Panc1 (cell line): ENCODE data around the gene CYP3A5. TPM values are rescaled to one million over a fixed set of nuclear protein-coding genes. Genes with fewer than 3 reads are reported as not detected.

Experiments
- ATAC-seq: fragments of 200-7000 bp; cut with Tn5 transposase; 2 replicates; pipeline ENCODE4 v1.9.1; 2020; ENCODE audit warnings: mild to moderate bottlenecking, moderate library complexity
- BruUV-seq: library from RNA; stranded (reverse); fragments of 400-500 nt; replicated peaks from 2 replicates; lab custom pipeline; 2021; lab: Mats Ljungman, UMichigan
- CTCF ChIA-PET: fragments of 300-600 bp; sonication (Branson Sonifier 250); formaldehyde crosslinking; loops from one replicate; lab custom pipeline; 2022; ENCODE audit warnings: antibody characterized with exemption; lab: Charles Lee
- POLR2A ChIA-PET: fragments of 300-600 bp; sonication (Branson Sonifier 250); formaldehyde crosslinking; loops from one replicate; lab custom pipeline; 2022; ENCODE audit warnings: antibody characterized with exemption; lab: Charles Lee
- DNase-seq: peaks from one replicate; pipeline ENCODE4 v3.0.0-alpha.2; 2010; ENCODE audit warnings: low read depth, low spot score
- H3K27ac ChIP-seq: 2 replicates; pipeline ENCODE4 v1.5.1; 2011; ENCODE audit warnings: mild to moderate bottlenecking, low read length, inconsistent platforms
- H3K27me3 ChIP-seq: fragments of 200-500 bp; sonication (Bioruptor generic); 2 replicates; pipeline ENCODE4 v1.6.0; 2014; ENCODE audit warnings: low read length, inconsistent platforms; ENCODE audit not compliant: control insufficient read depth, insufficient read depth
- H3K36me3 ChIP-seq: fragments of 200-500 bp; sonication (Bioruptor generic); 2 replicates; pipeline ENCODE4 v1.5.1; 2014; ENCODE audit warnings: inconsistent platforms, mild to moderate bottlenecking, low read length, moderate library complexity; ENCODE audit not compliant: control insufficient read depth, insufficient read depth
- H3K4me1 ChIP-seq: 2 replicates; pipeline ENCODE4 v1.5.1; 2011; ENCODE audit warnings: inconsistent platforms, mild to moderate bottlenecking, low read length, moderate library complexity; ENCODE audit not compliant: control insufficient read depth, insufficient read depth
- H3K4me3 ChIP-seq, 2 experiments: 2 replicates each; pipeline ENCODE4 v1.5.1; 2011 to 2012; ENCODE audit warnings: low read depth in 2 of 2, low read length in 2 of 2, mild to moderate bottlenecking in 2 of 2, inconsistent platforms in 1 of 2, moderate library complexity in 1 of 2
- H3K9me3 ChIP-seq: fragments of 200-500 bp; sonication (Bioruptor generic); 2 replicates; pipeline ENCODE4 v1.5.1; 2014; ENCODE audit warnings: low read depth, mild to moderate bottlenecking, inconsistent platforms, low read length, moderate library complexity; ENCODE audit not compliant: control insufficient read depth, insufficient read depth
- POLR2AphosphoS5 ChIP-seq: IDR thresholded peaks from 2 replicates; pipeline ENCODE4 v1.6.1; 2012; ENCODE audit warnings: mild to moderate bottlenecking, low read depth, low read length, moderate library complexity
- SIN3A ChIP-seq: IDR thresholded peaks from 2 replicates; pipeline ENCODE4 v1.6.1; 2012; ENCODE audit warnings: low read depth, mild to moderate bottlenecking, low read length, moderate library complexity, borderline replicate concordance; ENCODE audit not compliant: insufficient read depth
- TCF7L2 ChIP-seq: IDR thresholded peaks from 2 replicates; pipeline ENCODE4 v1.6.1; 2011; ENCODE audit warnings: mild to moderate bottlenecking, low read depth, low read length, inconsistent platforms
- in situ Hi-C: cut with HindIII; loops from 2 replicates; pipeline ENCODE4 v1.10.0; 2016; ENCODE audit warnings: low sequenced_read_pairs, low pct_unique_long_range_greater_than_20kb
- intact Hi-C: fragments of 100-400 bp; cut with micrococcal nuclease; formaldehyde crosslinking; loops from one replicate; pipeline ENCODE4 v1.10.0; 2022; ENCODE audit not compliant: unreplicated experiment
- total RNA-seq: library from RNA; stranded (reverse); gene quantifications from one replicate; pipeline ENCODE4 v1.2.1, GENCODE V29; 2021; ENCODE audit not compliant: unreplicated experiment
- TF ChIP-seq, protein P1 (sequence below): fragments of 450-650 bp; IDR thresholded peaks from 2 replicates; pipeline ENCODE4 v1.5.1; 2017; ENCODE audit warnings: mild to moderate bottlenecking
- TF ChIP-seq, protein P2 (sequence below), 2 experiments: IDR thresholded peaks; 2 replicates each; pipeline ENCODE4 v1.6.1; 2011 to 2012; ENCODE audit warnings: low read depth in 2 of 2, control low read depth in 1 of 2, low read length in 1 of 2, mild to moderate bottlenecking in 1 of 2, moderate library complexity in 1 of 2; ENCODE audit not compliant: insufficient read depth in 1 of 2

CYP3A5 gene
- total RNA-seq, 1 experiment from 2014 or later = 0.31 TPM

DNA sequence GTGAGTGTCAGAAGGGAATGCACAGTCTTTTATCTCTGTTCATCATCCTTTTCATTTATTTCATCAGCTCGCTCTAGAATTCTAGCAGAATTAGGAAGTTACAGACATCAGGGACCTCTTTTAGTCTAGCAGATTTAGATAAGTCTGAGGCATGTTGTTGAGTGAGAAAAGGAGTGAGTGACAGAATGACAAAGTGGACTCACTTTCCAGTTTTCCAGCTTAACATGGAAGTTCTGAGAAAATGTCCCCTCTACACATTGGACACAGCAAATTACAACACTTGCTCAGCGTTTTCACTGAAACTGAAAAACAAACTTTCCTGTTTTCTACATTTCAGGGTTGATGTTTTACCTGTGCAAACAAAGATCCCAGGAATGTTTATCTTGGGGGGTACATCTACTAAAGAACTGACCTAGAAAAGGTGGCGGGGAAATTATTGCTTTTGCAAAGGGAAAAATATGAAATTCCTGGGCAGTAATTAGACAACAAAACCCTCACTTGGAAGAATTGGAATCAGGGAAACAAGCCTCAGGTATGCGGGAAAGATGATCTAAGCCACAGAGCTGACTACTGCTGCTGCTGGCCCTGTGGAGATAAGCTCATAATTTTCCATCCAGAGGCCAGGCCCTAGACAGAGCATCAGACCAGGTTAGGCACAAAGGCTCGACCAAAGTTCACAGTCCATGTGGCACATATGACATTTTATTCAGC is 14.6 kb upstream of the CYP3A5 start:
- CTCF ChIA-PET = no interaction called here

DNA sequence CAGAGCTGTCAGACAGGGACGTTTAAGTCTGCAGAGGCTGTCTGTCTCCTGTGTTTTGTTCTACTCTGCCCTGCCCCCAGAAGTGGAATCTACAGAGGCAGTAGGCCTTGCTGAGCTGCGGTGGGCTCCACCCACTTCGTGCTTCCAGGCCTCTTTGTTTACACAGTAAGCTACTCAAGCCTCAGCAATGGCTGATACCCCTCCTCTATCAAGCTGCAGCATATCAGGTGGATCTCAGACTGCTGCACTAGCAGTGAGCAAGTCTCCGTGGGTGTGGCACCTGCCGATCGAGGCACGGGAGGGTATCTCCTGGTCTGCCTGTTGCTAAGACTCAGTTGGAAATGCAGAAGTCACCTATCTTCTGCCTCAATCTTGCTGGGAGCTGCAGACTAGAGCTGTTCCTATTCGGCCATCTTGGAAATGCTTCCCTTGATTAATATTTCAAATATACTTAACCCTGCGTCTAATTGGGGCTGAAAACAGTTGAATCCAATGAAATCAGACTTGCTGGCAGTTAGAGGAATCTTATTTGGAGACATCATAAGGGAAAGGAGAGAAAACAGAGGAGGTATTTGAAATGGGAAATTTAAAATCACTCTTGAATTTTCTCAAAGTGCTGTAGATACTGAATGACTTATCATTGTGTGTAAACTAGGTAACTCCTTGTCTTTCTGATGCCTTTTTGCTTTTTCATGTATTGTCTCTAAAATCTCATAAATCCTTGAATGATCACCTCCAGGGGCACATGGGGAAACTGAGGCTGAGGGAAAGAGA is 13.8 kb upstream of the CYP3A5 start:
- no peak for DNase-seq

More for the DNA sequence above, 14.6 kb upstream of the CYP3A5 start:
- TF ChIP-seq, protein P1, sequence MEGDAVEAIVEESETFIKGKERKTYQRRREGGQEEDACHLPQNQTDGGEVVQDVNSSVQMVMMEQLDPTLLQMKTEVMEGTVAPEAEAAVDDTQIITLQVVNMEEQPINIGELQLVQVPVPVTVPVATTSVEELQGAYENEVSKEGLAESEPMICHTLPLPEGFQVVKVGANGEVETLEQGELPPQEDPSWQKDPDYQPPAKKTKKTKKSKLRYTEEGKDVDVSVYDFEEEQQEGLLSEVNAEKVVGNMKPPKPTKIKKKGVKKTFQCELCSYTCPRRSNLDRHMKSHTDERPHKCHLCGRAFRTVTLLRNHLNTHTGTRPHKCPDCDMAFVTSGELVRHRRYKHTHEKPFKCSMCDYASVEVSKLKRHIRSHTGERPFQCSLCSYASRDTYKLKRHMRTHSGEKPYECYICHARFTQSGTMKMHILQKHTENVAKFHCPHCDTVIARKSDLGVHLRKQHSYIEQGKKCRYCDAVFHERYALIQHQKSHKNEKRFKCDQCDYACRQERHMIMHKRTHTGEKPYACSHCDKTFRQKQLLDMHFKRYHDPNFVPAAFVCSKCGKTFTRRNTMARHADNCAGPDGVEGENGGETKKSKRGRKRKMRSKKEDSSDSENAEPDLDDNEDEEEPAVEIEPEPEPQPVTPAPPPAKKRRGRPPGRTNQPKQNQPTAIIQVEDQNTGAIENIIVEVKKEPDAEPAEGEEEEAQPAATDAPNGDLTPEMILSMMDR = no peak
- TF ChIP-seq TCF7L2 (no peak), SIN3A (no peak), POLR2AphosphoS5 (no peak)
- TF ChIP-seq, protein P2, sequence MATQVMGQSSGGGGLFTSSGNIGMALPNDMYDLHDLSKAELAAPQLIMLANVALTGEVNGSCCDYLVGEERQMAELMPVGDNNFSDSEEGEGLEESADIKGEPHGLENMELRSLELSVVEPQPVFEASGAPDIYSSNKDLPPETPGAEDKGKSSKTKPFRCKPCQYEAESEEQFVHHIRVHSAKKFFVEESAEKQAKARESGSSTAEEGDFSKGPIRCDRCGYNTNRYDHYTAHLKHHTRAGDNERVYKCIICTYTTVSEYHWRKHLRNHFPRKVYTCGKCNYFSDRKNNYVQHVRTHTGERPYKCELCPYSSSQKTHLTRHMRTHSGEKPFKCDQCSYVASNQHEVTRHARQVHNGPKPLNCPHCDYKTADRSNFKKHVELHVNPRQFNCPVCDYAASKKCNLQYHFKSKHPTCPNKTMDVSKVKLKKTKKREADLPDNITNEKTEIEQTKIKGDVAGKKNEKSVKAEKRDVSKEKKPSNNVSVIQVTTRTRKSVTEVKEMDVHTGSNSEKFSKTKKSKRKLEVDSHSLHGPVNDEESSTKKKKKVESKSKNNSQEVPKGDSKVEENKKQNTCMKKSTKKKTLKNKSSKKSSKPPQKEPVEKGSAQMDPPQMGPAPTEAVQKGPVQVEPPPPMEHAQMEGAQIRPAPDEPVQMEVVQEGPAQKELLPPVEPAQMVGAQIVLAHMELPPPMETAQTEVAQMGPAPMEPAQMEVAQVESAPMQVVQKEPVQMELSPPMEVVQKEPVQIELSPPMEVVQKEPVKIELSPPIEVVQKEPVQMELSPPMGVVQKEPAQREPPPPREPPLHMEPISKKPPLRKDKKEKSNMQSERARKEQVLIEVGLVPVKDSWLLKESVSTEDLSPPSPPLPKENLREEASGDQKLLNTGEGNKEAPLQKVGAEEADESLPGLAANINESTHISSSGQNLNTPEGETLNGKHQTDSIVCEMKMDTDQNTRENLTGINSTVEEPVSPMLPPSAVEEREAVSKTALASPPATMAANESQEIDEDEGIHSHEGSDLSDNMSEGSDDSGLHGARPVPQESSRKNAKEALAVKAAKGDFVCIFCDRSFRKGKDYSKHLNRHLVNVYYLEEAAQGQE (IDR thresholded peaks at IDR 0.05; ENCODE audit: insufficient read depth in 1 of 2, low read depth in 2 of 2, low read length in 1 of 2) = no peak
- POLR2A ChIA-PET = interaction anchor here (0.6 kb wide), 1 partner anchor 26 kb away, joined by 3 read pairs; no protein-coding TSS in a partner anchor
- ATAC-seq = no peak
- Histone ChIP-seq H3K9me3 (no peaks in the 10 kb centered on the region), H3K27ac (no peak overlapping the region), H3K27me3 (peaks cover 5% of the 10 kb centered on the region; the same call in 1 of the 2 replicates), H3K36me3 (no peaks in the 10 kb centered on the region), H3K4me3 (no peak overlapping the region), H3K4me1 (no peaks in the 10 kb centered on the region)
- in situ Hi-C loops (no loop called here), intact Hi-C loops (no loop called here)
- no peak for DNase-seq
- no TSS peak for BruUV-seq

More for the DNA sequence above, 13.8 kb upstream of the CYP3A5 start:
- Histone ChIP-seq H3K27ac (no peak overlapping the region), H3K4me1 (no peaks in the 10 kb centered on the region), H3K9me3 (no peaks in the 10 kb centered on the region), H3K27me3 (peaks cover 5% of the 10 kb centered on the region; the same call in 1 of the 2 replicates), H3K4me3 (no peak overlapping the region), H3K36me3 (no peaks in the 10 kb centered on the region)
- in situ Hi-C loops (no loop called here), intact Hi-C loops (no loop called here)
- BruUV-seq = no TSS peak
- ChIA-PET CTCF (no interaction called here), POLR2A (interaction anchor here (0.6 kb wide), 1 partner anchor 26 kb away, joined by 3 read pairs; no protein-coding TSS in a partner anchor)
- TF ChIP-seq POLR2AphosphoS5 = no peak
- TF ChIP-seq, protein P2 (IDR thresholded peaks at IDR 0.05; ENCODE audit: insufficient read depth in 1 of 2, low read depth in 2 of 2, low read length in 1 of 2) = no peak
- no peak for TF ChIP-seq TCF7L2
- no peak for TF ChIP-seq SIN3A
- TF ChIP-seq, protein P1 = no peak
- no peak for ATAC-seq
